HL-60 (cell line): ENCODE results near the gene DNAJC4.

Experiments
- DNase-seq, 2 experiments: peaks; one replicate each; pipeline ENCODE4 v3.0.0-alpha.2; 2010 to 2020; ENCODE audit warnings: low read depth in 1 of 2, low spot score in 1 of 2
- H3K27ac ChIP-seq: fragments of 250-450 bp; sonication (Bioruptor Pico); replicated peaks from 2 replicates; pipeline ENCODE4 v1.5.1; 2020; ENCODE audit warnings: mild to moderate bottlenecking, moderate library complexity
- H3K27me3 ChIP-seq: fragments of 250-450 bp; sonication (Bioruptor Pico); 2 replicates; pipeline ENCODE4 v1.5.1; 2021; ENCODE audit warnings: mild to moderate bottlenecking, moderate library complexity; ENCODE audit not compliant: insufficient read depth, poor library complexity, severe bottlenecking
- H3K4me3 ChIP-seq: replicated peaks from 2 replicates; pipeline ENCODE4 v1.5.1; 2011; ENCODE audit warnings: mild to moderate bottlenecking, control low read depth, low read length; ENCODE audit not compliant: insufficient read depth
- CTCF ChIP-seq: IDR thresholded peaks from one replicate; pipeline ENCODE4 v1.5.1; 2011; ENCODE audit warnings: low read length, control low read depth, inconsistent platforms; ENCODE audit not compliant: insufficient read depth
- GABPA ChIP-seq: IDR thresholded peaks from 2 replicates; pipeline ENCODE4 v1.6.1; 2012; ENCODE audit warnings: low read depth
- POLR2AphosphoS5 ChIP-seq: IDR thresholded peaks from 2 replicates; pipeline ENCODE4 v1.6.1; 2012; ENCODE audit warnings: low read depth
- REST ChIP-seq: IDR thresholded peaks from 2 replicates; pipeline ENCODE4 v1.6.1; 2012; ENCODE audit warnings: low read depth; ENCODE audit not compliant: insufficient replicate concordance
- SPI1 ChIP-seq: IDR thresholded peaks from 2 replicates; pipeline ENCODE4 v1.6.1; 2012; ENCODE audit warnings: low read depth, mild to moderate bottlenecking, borderline replicate concordance

DNAJC4 gene

DNA sequence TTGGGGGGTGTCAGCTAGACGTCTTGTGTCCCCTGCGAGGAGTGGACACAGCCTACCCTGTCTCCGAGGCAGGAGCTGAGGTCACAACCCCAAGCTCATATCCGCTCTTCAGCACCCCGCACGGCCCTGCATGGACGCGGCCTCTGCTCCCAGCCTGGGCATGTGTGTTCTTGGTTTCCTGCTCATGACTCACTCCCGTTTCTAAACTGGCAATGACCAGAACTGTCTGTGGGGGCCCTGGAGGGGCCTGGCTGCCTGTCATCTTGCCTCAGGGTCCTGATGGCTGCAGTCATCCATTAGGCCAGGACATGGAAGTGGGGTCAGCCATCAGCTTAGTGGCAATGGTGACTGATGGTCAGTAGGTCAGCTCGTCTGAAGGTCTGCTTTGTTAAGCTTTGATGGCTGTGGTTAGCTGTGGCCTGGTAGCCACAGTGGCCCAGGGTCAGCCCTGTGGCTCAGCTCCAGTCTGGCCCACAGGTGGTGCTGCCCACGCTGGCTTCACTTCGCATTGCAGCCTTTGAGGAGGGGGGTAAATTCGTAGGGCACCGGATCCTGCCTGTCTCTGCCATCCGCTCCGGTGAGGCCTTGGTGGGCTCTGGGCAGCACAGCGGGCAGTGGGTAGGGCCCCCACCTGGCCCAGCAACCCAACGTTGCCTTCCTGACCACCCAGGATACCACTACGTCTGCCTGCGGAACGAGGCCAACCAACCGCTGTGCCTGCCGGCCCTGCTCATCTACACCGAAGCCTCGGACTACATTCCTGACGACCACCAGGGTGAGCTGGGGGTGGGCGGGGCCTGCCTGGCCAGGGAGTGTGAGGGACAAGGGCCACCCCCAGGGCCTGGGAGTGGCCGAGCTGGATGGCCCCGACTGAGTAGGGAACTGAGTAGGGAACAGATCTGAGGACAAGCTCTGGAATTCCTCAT, 32.9 kb downstream of the DNAJC4 start:
- no peak for TF ChIP-seq SPI1
- TF ChIP-seq REST: no peak
- TF ChIP-seq CTCF: no peak
- no peak for TF ChIP-seq GABPA
- TF ChIP-seq POLR2AphosphoS5: no peak
- H3K27ac ChIP-seq: no peak overlapping the region

DNA sequence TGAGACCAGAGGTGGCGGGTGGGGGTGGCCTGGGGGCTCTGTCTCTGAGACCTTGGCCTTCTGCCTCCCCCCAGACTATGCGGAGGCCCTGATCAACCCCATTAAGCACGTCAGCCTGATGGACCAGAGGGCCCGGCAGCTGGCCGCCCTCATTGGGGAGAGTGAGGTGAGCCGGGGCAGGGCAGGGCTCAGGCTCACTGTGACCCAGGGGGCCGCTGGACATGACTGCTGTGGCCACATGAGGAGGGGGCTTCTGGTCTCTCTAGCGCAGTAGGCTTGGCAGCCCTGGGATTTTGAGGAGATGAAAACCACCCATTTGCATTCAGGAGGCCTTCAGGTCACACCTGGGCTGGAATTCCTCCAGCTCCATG, 33.6 kb downstream of the DNAJC4 start:
- no peak for DNase-seq
- no peak overlapping the region for H3K4me3 ChIP-seq
- TF ChIP-seq CTCF (no peak), GABPA (no peak), POLR2AphosphoS5 (no peak), SPI1 (no peak), REST (no peak)
- no peaks in the 10 kb centered on the region for H3K27me3 ChIP-seq
- no peak overlapping the region for H3K27ac ChIP-seq

More for the DNA sequence above, 32.9 kb downstream of the DNAJC4 start:
- no peaks in the 10 kb centered on the region for H3K27me3 ChIP-seq
- DNase-seq: no peak
- H3K4me3 ChIP-seq: no peak overlapping the region

DNA sequence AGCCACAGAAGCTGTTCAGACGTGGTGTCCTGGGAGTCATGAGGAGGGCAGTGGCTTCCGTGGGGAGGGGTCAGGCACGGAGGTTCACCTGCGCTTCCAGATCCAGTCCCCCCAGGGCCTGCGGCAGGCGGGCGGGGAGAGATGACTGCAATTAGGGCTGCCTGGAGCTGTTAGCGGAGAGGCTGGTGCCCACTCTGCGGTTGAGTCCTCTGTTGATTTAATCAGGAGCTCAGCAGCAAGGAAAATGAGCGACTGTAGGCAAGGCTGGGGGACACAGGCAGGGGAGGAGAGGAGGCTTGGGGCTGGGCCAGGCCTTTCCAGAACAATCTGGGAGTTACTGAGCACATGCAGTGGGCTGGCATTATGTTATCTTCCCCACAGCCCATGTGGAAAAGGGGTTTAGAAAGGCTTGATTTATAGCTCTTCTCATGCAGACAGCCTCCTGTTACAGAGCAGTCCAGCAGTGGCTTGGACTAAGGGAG, 34.1 kb downstream of the DNAJC4 start:
- Histone ChIP-seq H3K27me3 (no peaks in the 10 kb centered on the region), H3K27ac (no peak overlapping the region), H3K4me3 (no peak overlapping the region)
- TF ChIP-seq GABPA: no peak
- no peak for TF ChIP-seq REST
- no peak for TF ChIP-seq CTCF
- TF ChIP-seq SPI1: no peak
- no peak for TF ChIP-seq POLR2AphosphoS5
- DNase-seq: no peak
